Right lobe of liver (tissue), 6 donors: ENCODE measurements around the gene CWH43. TPM values are rescaled to one million over a fixed set of nuclear protein-coding genes. Genes with fewer than 3 reads are reported as not detected.
"Not testable (repeated sequence)": the region's sequence is repeated elsewhere in the genome, so short reads cannot be mapped to it uniquely, and the experiment has no call there.

Experiments
- ATAC-seq, 4 donors: fragments of 200-7000 bp; cut with Tn5 transposase; one replicate each; pipeline ENCODE4 v1.9.1; 2020; ENCODE audit warnings: mild to moderate bottlenecking in 4 of 4, moderate library complexity in 4 of 4
- DNase-seq, 3 donors: peaks; one replicate each; pipeline ENCODE4 v3.0.0-alpha.2; 2020
- H3K27ac ChIP-seq, 3 donors: fragments of 200-600 bp; one replicate each; pipeline ENCODE4 v1.8.0; 2022
- H3K27me3 ChIP-seq, 2 donors: fragments of 200-600 bp; one replicate each; pipeline ENCODE4 v1.8.0; 2022
- H3K36me3 ChIP-seq, 4 donors: fragments of 200-600 bp; sonication (generic) in 1 of 4; one replicate each; pipeline versions ENCODE4 v1.5.1 to v1.8.0; 2017 to 2022; ENCODE audit warnings: control low read depth in 1 of 4
- H3K4me1 ChIP-seq, 4 donors: fragments of 200-600 bp; sonication (generic) in 1 of 4; one replicate each; pipeline versions ENCODE4 v1.5.1 to v1.8.0; 2017 to 2022; ENCODE audit warnings: control low read depth in 1 of 4
- H3K4me3 ChIP-seq, 3 donors: fragments of 200-600 bp; one replicate each; pipeline ENCODE4 v1.8.0; 2022
- H3K9me3 ChIP-seq, 4 donors: fragments of 200-600 bp; sonication (generic) in 1 of 4; one replicate each; pipeline versions ENCODE4 v1.5.1 to v1.8.0; 2017 to 2022; ENCODE audit warnings: control low read depth in 1 of 4
- WGBS: methylation state at CpG from one replicate; pipeline ENCODE4 v1.1.6; 2018; ENCODE audit warnings: low coverage, low lambda C conversion rate; ENCODE audit not compliant: insufficient coverage; ENCODE audit errors: missing lambda C conversion rate; 5-methylcytosine and 5-hydroxymethylcytosine counted together
- intact Hi-C, 2 donors: fragments of 100-400 bp; cut with DNase I; formaldehyde crosslinking; loops; one replicate each; pipeline versions ENCODE4 v1.11.2 to v1.14.1; 2022
- total RNA-seq, 6 experiments: library from RNA; depleted of rRNA in 2 of 6; stranded (reverse); fragments of >200 nt in 2 of 6; fragmentation: NEBNext Ultra II Directional in 3 of 6; extraction: Animal tissue kit (Norgen Biotek cat#: 25700) in 3 of 6; gene quantifications; one replicate each; pipeline versions ENCODE4 v1.1.0 to v1.2.4, GENCODE V29; 2016 to 2023
- donor health status: DM: no; HTN: yes; CAD: no.
- donor health status: DM: no; HTN: no; CAD: no.
- donor health status: DM: no; HTN: no; CAD: no.
- donor health status: DM: no; HTN: yes; CAD: no.
- donor health status: DM: no; HTN: yes; CAD: no.

The CWH43 gene
- total RNA-seq, 6 experiments from 2014 or later = 0.13 to 0.37 (median 0.22) TPM; not detected in 3

DNA sequence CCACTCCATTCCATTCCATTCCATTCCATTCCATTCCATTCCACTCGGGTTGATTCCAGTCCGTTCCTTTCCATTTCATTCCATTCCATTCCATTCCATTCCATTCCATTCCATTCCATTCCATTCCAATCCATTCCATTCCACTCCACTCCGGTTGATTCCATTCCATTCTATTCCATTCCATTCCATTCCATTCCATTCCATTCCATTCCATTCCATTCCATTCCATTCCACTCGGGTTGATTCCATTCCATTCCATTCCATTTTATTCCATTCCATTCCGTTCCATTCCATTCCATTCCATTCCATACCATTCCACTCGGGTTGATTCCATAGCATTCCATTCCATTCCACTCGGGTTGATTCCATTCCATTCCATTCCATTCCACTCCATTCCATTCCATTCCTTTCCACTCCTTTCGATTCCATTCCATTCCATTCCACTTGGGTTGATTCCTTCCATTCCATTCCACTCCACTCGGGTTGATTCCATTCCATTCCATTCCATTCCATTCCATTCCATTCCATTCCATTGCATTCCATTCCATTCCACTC is 116.3 kb downstream of the CWH43 start:
- DNase-seq, H3K4me3 ChIP-seq, H3K4me1 ChIP-seq, intact Hi-C loops, H3K27ac ChIP-seq, H3K27me3 ChIP-seq, H3K9me3 ChIP-seq, H3K36me3 ChIP-seq: not testable (repeated sequence)
- peak; percentile 42 to 55 (median 48) for ATAC-seq
- WGBS = 36% methylated on average over 9 of the region's 9 CpGs

DNA sequence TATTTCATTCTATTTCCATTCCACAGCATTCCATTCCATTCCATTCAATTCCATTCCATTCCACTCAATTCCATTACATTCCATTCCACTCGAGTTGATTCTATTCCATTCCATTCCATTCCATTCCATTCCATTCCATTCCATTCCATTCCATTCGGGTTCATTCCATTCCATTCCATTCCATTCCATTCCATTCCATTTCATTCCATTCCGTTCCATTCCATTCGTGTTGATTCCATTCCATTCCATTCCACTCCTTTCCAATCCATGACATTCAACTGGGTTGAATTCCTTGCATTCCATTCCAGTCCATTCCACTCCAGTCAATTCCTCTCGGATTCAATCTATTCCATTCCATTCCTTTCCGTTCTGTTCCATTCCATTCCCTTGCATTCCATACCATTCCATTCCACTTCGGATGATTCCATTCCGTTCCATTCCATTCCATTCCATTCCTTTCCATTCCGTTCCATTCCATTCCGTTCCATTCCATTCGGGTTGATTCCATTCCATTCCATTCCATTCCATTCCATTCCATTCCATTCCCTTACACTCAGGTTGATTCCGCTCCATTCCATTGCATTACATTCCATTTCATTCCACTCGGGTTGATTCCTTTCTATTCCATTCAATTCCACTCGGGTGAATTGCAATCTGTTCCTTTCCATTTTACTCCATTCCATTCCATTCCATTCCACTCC is 117.5 kb downstream of the CWH43 start:
- ATAC-seq = peak; percentile 13 to 46 (median 31)
- intact Hi-C loops, H3K4me1 ChIP-seq, H3K36me3 ChIP-seq, H3K4me3 ChIP-seq, DNase-seq, H3K27me3 ChIP-seq, H3K27ac ChIP-seq: not testable (repeated sequence)
- WGBS = 36% methylated on average over 14 of the region's 14 CpGs
- H3K9me3 ChIP-seq = peaks cover 0 to 11% (median 5%) of the 10 kb centered on the region in 4 donors

DNA sequence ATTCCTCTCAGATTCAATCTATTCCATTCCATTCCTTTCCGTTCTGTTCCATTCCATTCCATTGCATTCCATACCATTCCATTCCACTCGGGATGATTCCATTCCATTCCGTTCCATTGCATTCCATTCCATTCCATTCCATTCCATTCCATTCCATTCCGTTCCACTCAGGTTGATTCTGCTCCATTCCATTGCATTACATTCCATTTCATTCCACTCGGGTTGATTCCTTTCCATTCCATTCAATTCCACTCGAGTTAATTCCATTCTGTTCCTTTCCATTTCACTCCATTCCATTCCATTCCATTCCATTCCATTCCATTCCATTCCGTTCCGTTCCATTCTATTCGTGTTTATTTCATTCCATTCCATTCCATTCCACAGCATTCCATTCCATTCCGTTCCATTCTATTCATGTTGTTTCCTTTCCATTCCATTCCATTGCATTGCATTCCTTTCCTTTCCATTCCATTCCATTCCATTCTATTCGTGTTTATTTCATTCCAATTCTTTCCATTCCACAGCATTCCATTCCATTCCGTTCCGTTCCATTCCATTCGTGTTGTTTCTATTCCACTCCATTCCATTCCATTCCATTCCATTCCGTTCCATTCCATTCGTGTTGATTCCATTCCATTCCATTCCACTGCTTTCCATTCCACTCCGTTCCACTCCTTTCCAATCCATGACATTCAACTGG is 118.3 kb downstream of the CWH43 start:
- DNase-seq, H3K27ac ChIP-seq, intact Hi-C loops, H3K4me3 ChIP-seq, H3K4me1 ChIP-seq, H3K27me3 ChIP-seq, H3K36me3 ChIP-seq: not testable (repeated sequence)
- H3K9me3 ChIP-seq = peaks cover 0 to 11% (median 5%) of the 10 kb centered on the region in 4 donors
- WGBS = 34% methylated on average over 17 of the region's 17 CpGs
- peak in 2 of 4 donors; percentile 14 to 29 for ATAC-seq

DNA sequence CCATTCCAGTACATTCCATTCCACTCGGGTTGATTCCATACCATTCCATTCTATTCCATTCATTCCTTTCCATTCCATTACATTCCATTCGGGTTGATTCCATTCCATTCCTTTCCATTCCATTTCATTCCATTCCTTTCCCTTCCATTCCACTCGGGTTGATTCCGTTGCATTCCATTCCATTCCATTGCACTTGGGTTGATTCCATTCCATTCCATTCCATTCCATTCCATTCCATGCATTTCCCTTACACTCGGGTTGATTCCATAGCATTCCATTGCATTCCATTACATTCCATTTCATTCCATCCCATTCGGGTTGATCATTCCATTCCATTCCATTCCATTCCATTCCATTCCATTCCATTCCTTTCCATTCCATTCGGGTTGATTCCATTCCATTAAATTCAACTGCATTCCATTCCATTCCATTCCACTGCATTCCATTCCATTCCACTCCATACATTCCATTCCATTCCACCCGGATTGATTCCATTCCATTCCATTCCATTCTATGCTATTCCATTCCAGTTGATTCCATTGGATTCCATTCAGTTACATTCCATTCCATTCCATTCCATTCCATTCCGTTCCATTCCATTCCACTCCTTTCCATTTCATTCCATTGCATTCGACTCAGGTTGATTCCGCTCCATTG is 119.3 kb downstream of the CWH43 start:
- peak in 2 of 4 donors; percentile 1 to 6 for ATAC-seq
- DNase-seq, H3K4me3 ChIP-seq, H3K36me3 ChIP-seq, intact Hi-C loops, H3K27ac ChIP-seq, H3K27me3 ChIP-seq, H3K4me1 ChIP-seq: not testable (repeated sequence)
- 41% methylated on average over 11 of the region's 11 CpGs for WGBS
- peaks cover 0 to 16% (median 5%) of the 10 kb centered on the region in 4 donors for H3K9me3 ChIP-seq

DNA sequence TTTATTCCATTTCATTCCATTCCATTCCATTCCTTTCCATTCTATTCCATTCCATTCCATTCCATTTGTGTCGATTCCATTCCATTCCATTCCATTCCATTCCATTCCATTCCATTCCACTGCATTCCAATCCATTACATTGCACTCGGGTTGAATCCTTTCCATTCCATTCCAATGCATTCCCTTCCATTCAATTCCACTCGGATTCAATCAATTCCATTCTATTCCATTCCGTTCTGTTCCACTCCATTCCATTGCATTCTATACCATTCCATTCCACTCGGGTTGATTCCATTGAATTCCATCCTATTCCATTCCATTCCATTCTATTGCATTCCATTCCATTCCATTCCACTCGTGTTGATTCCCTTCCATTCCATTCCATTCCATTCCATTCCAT is 121.2 kb downstream of the CWH43 start:
- intact Hi-C loops, H3K27me3 ChIP-seq, H3K27ac ChIP-seq, H3K4me3 ChIP-seq, DNase-seq, H3K4me1 ChIP-seq, H3K36me3 ChIP-seq: not testable (repeated sequence)
- peaks cover 0 to 16% (median 5%) of the 10 kb centered on the region in 4 donors for H3K9me3 ChIP-seq
- 33% methylated on average over 6 of the region's 6 CpGs for WGBS
- ATAC-seq = peak in 1 of 4 donors; percentile 15

DNA sequence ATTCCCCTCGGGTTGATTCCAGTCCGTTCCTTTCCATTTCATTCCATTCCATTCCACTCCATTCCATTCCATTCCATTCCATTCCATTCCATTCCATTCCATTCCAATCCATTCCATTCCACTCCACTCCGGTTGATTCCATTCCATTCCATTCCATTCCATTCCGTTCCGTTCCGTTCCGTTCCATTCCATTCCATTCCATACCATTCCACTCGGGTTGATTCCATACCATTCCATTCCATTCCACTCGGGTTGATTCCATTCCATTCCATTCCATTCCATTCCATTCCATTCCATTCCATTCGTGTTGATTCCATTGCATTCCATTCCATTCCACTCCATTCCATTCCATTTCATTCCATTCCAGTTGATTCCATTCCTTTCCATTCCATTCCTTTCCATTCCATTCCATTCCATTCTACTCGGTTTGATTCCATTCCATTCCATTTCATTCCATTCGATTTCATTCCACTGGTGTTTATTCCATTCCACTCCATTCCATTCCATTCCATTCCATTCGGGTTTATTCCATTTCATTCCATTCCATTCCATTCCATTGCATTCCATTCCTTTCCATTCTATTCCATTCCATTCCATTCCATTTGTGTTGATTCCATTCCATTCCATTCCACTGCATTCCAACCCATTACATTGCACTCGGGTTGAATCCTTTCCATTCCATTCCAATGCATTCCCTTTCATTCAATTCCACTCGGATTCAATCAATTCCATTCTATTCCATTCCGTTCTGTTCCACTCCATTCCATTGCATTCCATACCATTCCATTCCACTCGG is 122.3 kb downstream of the CWH43 start:
- DNase-seq, H3K4me3 ChIP-seq, H3K27me3 ChIP-seq, intact Hi-C loops, H3K4me1 ChIP-seq, H3K36me3 ChIP-seq, H3K27ac ChIP-seq: not testable (repeated sequence)
- H3K9me3 ChIP-seq = peaks cover 0 to 12% (median 3%) of the 10 kb centered on the region in 4 donors
- 31% methylated on average over 15 of the region's 17 CpGs for WGBS
- ATAC-seq = peak; percentile 70 to 74 (median 72)

DNA sequence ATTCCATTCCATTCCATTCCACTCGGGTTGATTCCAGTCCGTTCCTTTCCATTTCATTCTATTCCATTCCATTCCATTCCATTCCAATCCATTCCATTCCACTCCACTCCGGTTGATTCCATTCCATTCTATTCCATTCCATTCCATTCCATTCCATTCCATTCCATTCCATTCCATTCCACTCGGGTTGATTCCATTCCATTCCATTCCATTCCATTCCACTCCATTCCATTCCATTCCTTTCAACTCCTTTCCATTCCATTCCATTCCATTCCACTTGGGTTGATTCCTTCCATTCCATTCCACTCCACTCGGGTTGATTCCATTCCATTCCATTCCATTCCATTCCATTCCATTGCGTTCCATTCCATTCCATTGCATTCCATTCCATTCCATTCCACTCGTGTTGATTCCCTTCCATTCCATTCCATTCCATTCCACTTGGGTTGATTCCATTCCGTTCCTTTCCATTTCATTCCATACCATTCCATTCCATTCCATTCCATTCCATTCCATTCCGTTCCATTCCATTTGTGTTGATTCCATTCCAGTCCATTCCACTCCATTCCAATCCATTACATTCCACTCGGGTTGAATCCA is 123.6 kb downstream of the CWH43 start:
- H3K4me1 ChIP-seq, DNase-seq, H3K27me3 ChIP-seq, H3K36me3 ChIP-seq, H3K4me3 ChIP-seq, H3K27ac ChIP-seq, intact Hi-C loops: not testable (repeated sequence)
- H3K9me3 ChIP-seq = peaks cover 0 to 12% (median 3%) of the 10 kb centered on the region in 4 donors
- WGBS = 29% methylated on average over 10 of the region's 10 CpGs
- peak; percentile 51 to 66 (median 54) for ATAC-seq

DNA sequence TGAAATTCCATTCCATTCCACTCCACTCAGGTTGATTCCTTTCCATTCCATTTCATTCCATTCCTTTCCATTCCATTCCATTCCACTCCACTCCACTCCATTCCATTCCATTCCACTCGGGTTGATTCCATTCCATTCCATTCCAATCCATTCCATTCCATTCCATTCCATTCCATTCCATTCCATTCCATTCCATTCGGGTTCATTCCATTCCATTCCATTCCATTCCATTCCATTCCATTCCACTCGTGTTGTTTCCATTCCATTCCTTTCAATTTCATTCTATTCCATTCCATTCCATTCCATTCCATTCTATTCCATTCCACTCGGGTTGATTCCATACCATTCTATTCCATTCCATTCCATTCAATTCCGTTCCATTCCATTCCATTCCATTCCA is 124.5 kb downstream of the CWH43 start:
- H3K4me1 ChIP-seq, H3K4me3 ChIP-seq, intact Hi-C loops, DNase-seq, H3K27me3 ChIP-seq, H3K36me3 ChIP-seq, H3K27ac ChIP-seq: not testable (repeated sequence)
- 37% methylated on average over 5 of the region's 5 CpGs for WGBS
- H3K9me3 ChIP-seq = peaks cover 0 to 12% (median 3%) of the 10 kb centered on the region in 4 donors
- peak; percentile 59 to 69 (median 66) for ATAC-seq
